Gastrocnemius medialis (tissue), 4 donors: ENCODE data around the gene SLC41A2.

Experiments used
- POLR2A ChIP-seq, 2 donors: fragments of 450-650 bp; IDR thresholded peaks; one replicate each; pipeline ENCODE4 v1.6.1; 2017; ENCODE audit warnings: antibody characterized with exemption in 2 of 2, mild to moderate bottlenecking in 2 of 2, moderate library complexity in 2 of 2
- TF ChIP-seq, protein P1 (sequence below), 5 experiments: fragments of 450-650 bp in 3 of 5; fragments of 200-600 bp in 2 of 5; sonication (generic) in 2 of 5; IDR thresholded peaks in 4 of 5; conservative IDR thresholded peaks in 1 of 5; 1 replicate in 4 of 5; 2 replicates in 1 of 5; pipeline ENCODE4 v1.5.1; 2016 to 2019; ENCODE audit warnings: antibody characterized with exemption in 5 of 5, mild to moderate bottlenecking in 3 of 5, moderate library complexity in 3 of 5

- TF ChIP-seq, protein P1, sequence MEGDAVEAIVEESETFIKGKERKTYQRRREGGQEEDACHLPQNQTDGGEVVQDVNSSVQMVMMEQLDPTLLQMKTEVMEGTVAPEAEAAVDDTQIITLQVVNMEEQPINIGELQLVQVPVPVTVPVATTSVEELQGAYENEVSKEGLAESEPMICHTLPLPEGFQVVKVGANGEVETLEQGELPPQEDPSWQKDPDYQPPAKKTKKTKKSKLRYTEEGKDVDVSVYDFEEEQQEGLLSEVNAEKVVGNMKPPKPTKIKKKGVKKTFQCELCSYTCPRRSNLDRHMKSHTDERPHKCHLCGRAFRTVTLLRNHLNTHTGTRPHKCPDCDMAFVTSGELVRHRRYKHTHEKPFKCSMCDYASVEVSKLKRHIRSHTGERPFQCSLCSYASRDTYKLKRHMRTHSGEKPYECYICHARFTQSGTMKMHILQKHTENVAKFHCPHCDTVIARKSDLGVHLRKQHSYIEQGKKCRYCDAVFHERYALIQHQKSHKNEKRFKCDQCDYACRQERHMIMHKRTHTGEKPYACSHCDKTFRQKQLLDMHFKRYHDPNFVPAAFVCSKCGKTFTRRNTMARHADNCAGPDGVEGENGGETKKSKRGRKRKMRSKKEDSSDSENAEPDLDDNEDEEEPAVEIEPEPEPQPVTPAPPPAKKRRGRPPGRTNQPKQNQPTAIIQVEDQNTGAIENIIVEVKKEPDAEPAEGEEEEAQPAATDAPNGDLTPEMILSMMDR (IDR thresholded peaks at IDR 0.05 in 4 of 5, conservative IDR thresholded peaks at IDR 0.05 in 1 of 5): no peak
- TF ChIP-seq POLR2A (IDR thresholded peaks at IDR 0.05): no peak
These were observed 27.1 kb upstream of the SLC41A2 start for GRCh38 chr12:104985206-104985605.
